ENCODE data around the gene PDE7B. TPM values are rescaled to one million over a fixed set of nuclear protein-coding genes. Genes with fewer than 3 reads are reported as not detected.

PDE7B gene
- total and polyA plus RNA-seq, 9 of the 15 experiments (the other 6 are each of a cell fraction or from before 2014, with no cell fraction given), result 0.01 TPM; not detected in 8

GRCh38 chr6:136213012-136213539, 361.6 kb downstream of the PDE7B start:
- Histone ChIP-seq H3K4me3 (no peak overlapping the region), H3K27me3 (ENCODE audit: control insufficient read depth in 2 of 2, insufficient read depth in 2 of 2, low read length in 2 of 2) (peaks cover 17 to 33% of the 10 kb centered on the region in 2 experiments), H3K4me2 (ENCODE audit: insufficient read depth, low read length) (no peak overlapping the region), H3K36me3 (ENCODE audit: control insufficient read depth, insufficient read depth, low read length) (no peaks in the 10 kb centered on the region), H3K79me2 (ENCODE audit: control insufficient read depth, insufficient read depth, low read length) (no peaks in the 10 kb centered on the region), H3K9me1 (ENCODE audit: control insufficient read depth, insufficient read depth, low read length) (no peaks in the 10 kb centered on the region), H3K9ac (ENCODE audit: insufficient read depth in 1 of 2, low read depth in 2 of 2, low read length in 2 of 2) (no peak overlapping the region), H3K27ac (ENCODE audit: extremely low read depth, low read depth, low read length) (no peak overlapping the region), H3K4me1 (replicated peaks in 1 of 2; ENCODE audit: control insufficient read depth in 2 of 2, insufficient read depth in 2 of 2, low read length in 2 of 2) (no peaks in the 10 kb centered on the region), H3K9me3 (replicated peaks; ENCODE audit: control insufficient read depth, insufficient read depth, low read depth, low read length) (no peaks in the 10 kb centered on the region), H4K20me1 (replicated peaks; ENCODE audit: control insufficient read depth, insufficient read depth, low read length) (no peaks in the 10 kb centered on the region), H2AFZ (ENCODE audit: low read depth, low read length) (no peak overlapping the region)
- no peak for TF ChIP-seq GABPA (tag; conservative IDR thresholded peaks at IDR 0.05; ENCODE audit: low read depth)
- no peak for TF ChIP-seq RBM17 (IDR thresholded peaks at IDR 0.05; ENCODE audit: borderline replicate concordance, low read depth, low read length)
- no peak for TF ChIP-seq RFX1 (IDR thresholded peaks at IDR 0.05)
- TF ChIP-seq SPI1 (IDR thresholded peaks at IDR 0.05; ENCODE audit: borderline replicate concordance, low read depth, low read length), result no peak
- TF ChIP-seq NR1H2 (CRISPR knock-in tag; IDR thresholded peaks at IDR 0.05), result no peak
- TF ChIP-seq POU5F1 (IDR thresholded peaks at IDR 0.05; ENCODE audit: borderline replicate concordance, low read depth, low read length, partially characterized antibody), result no peak
- no peak for TF ChIP-seq NFYB (IDR thresholded peaks at IDR 0.05; ENCODE audit: extremely low read depth, insufficient read length)
- in situ Hi-C loops (cut with MboI) (no loop called here), intact Hi-C loops (cut with micrococcal nuclease) (no loop called here)
- no peak for ATAC-seq
- ChIA-PET CTCF (ENCODE audit: low intra/inter-chr PET ratio) (no interaction called here), POLR2A (interaction anchor here (0.5 to 1.8 kb wide), 5 partner anchors 8 to 296 kb away, joined by 3 to 6 read pairs (median 4); partner anchors contain the start of gene BCLAF1)
- WGBS (ENCODE audit: insufficient coverage, low coverage, missing lambda C conversion rate), result 0% methylated on average over 5 of the region's 5 CpGs
- no peak for FAIRE-seq
- BruUV-seq (replicated peaks), result no TSS peak
- no peak for DNase-seq (ENCODE audit: extremely low read depth in 1 of 4, low spot score in 3 of 4)
